DMS79 treated with DMSO at 0.1 percent for 48 hours (cell line): ENCODE measurements around the gene SFT2D3.
"Not testable (repeated sequence)": the region's sequence is repeated elsewhere in the genome, so short reads cannot be mapped to it uniquely, and the experiment has no call there.

Source experiments
- DNase-seq: peaks from one replicate; lab custom pipeline; 2025; lab: John Stamatoyannopoulos, UW

Gene SFT2D3

DNA sequence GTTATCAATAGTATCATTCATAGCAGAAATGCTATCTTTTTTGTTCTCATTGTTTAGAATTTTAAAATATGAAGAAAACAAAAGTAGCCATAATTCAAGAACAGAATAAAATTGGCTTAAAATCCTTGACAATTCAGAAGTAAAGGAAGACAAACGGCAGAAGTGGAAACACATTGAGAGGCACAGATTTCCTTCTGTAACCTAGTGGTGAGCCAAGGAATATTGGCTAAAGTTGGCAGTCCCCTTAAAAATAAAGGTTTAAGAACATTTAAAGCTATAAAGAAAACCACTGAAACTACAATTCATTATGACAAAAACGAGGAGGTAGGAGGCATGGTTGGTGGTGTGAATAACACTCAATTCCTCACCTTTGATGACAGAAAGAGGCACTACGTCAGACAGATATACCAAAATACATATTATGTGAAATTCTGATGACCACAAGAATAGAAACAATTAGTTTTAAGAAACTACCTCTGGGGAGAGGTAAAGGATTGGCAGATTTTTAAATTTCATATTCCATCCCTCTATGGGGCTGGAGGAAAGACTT is 42.3 kb downstream of the SFT2D3 start:
- DNase-seq = no peak

DNA sequence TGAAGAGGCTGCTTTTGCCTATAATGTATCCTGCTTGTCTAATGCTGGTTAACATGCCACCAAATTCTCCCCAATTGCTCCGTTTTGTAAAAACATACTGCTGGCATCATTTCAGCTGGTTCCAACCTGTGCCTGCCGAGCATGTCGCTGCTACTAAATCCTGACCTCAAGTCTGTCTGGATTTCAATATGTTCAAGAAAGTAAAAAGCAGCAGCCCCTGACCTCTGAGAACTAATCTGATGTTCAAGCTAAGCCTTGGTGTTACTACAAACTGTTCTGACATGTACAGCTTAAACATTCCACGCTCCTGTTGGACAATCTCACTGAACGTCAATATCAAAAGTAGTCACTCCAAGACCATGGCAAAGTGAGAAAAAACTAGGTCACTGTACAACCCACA is 46.3 kb downstream of the SFT2D3 start:
- no peak for DNase-seq

DNA sequence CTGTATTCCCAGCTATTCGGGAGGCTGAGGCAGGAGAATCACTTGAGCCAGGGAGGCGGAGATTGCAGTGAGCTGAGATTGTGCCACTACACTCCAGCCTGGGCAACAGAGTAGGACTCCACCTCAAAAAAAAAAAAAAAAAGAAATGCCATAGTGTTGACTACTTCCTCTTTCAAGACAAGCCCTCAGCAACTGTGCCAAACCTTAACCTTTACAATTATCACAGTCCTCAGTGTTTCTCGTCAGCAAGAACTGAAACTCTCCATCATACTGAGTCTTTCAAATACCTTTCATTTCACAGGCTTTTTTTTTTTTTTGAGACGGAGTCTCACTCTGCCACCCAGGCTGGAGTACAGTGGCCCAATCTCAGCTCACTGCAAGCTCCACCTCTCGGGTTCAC is 48.2 kb downstream of the SFT2D3 start:
- not testable (repeated sequence) for DNase-seq

DNA sequence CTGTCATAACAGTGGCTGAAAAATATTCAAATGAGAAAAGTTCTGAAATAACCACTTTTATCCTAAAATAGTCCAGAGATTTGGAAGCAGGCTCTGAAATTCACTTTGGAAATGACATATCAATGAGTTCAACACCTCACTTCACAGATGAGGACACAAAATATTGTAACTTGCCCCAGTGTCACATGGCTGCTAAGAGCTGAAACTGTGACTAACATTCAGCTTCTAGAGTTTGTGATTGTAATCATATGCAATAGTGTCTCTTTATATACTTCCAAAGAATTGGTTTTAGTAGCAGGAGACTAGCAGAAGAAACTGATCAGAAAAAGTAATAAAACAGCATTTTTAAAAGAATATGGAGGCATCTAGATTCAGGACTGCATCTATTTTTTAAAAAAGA is 52.1 kb downstream of the SFT2D3 start:
- no peak for DNase-seq

GRCh38 chr2:127754186-127754585 is 52.9 kb downstream of the SFT2D3 start:
- no peak for DNase-seq
